HG03521 (cell line): ENCODE measurements around the gene FADS6.
"Not testable (repeated sequence)": the region's sequence is repeated elsewhere in the genome, so short reads cannot be mapped to it uniquely, and the experiment has no call there.

Source experiments
- ATAC-seq: cut with Tn5 transposase; IDR thresholded peaks from one replicate; pipeline ENCODE4 v1.9.1; 2021; ENCODE audit warnings: mild to moderate bottlenecking, moderate library complexity; ENCODE audit not compliant: unreplicated experiment

Gene FADS6

GRCh38 chr17:74870028-74870427 is 23.4 kb downstream of the FADS6 start:
- ATAC-seq: not testable (repeated sequence)

GRCh38 chr17:74868908-74869255 is 24.6 kb downstream of the FADS6 start:
- no peak for ATAC-seq

GRCh38 chr17:74868251-74868907 is 25.1 kb downstream of the FADS6 start:
- no peak for ATAC-seq

- ATAC-seq: no peak
Observed at GRCh38 chr17:74866198-74866835, 27.1 kb downstream of the FADS6 start.

- no peak for ATAC-seq
Observed at GRCh38 chr17:74865504-74866197, 27.8 kb downstream of the FADS6 start.

GRCh38 chr17:74864866-74865395 is 28.5 kb downstream of the FADS6 start:
- ATAC-seq: no peak

GRCh38 chr17:74864297-74864865 is 29.1 kb downstream of the FADS6 start:
- ATAC-seq: no peak

- ATAC-seq: no peak
Observed at GRCh38 chr17:74863420-74864296, 29.8 kb downstream of the FADS6 start.

- no peak for ATAC-seq
Observed at GRCh38 chr17:74862919-74863318, 30.5 kb downstream of the FADS6 start.

- no peak for ATAC-seq
Observed at GRCh38 chr17:74862108-74862901, 31.1 kb downstream of the FADS6 start.

GRCh38 chr17:74861662-74862107 is 31.7 kb downstream of the FADS6 start:
- ATAC-seq: no peak

GRCh38 chr17:74860872-74861661 is 32.4 kb downstream of the FADS6 start:
- no peak for ATAC-seq

GRCh38 chr17:74860229-74860871 is 33.1 kb downstream of the FADS6 start:
- no peak for ATAC-seq

- no peak for ATAC-seq
Observed at GRCh38 chr17:74859459-74860228, 33.8 kb downstream of the FADS6 start, which contains the start of gene GRIN2C. GRIN2C (minus strand) TSS chr17:74859885; CDS start chr17:74855092, 4,793 bp downstream.

- no peak for ATAC-seq
Observed at GRCh38 chr17:74858672-74859458, 34.6 kb downstream of the FADS6 start.

GRCh38 chr17:74857191-74857590 is 36.2 kb downstream of the FADS6 start:
- ATAC-seq: no peak

- no peak for ATAC-seq
Observed at GRCh38 chr17:74856112-74856511, 37.3 kb downstream of the FADS6 start.
